22Rv1 (cell line): ENCODE data around the gene KLHL29.

Source experiments
- H3K27ac ChIP-seq: fragments of 450-650 bp; 2 replicates; pipeline ENCODE4 v1.5.1; 2017
- ZFX ChIP-seq: fragments of 450-650 bp; IDR thresholded peaks from 2 replicates; pipeline ENCODE4 v1.6.1; 2017; ENCODE audit warnings: antibody characterized with exemption, borderline replicate concordance
- TF ChIP-seq, protein P1 (sequence below): fragments of 450-650 bp; IDR thresholded peaks from 2 replicates; pipeline ENCODE4 v1.5.1; 2017; ENCODE audit warnings: mild to moderate bottlenecking

Gene KLHL29

DNA sequence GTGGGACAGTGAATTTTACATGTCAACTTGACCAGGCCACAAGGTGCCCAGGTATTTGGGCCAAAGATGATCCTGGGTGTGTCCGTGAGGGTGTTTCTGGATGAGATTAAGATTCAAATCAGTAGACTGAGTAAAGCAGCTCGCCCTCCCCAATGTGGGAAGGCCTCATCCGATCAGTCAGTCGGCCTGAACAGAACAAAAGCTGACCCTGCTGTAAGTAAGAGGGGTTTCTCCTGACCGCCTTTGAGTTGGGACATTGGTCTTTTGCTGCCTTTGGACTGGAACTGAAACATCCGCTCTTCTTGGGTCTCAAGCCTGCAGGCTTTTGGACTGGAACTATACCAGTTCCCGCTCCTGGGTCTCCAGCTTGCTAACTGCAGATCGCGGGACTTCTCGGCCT, 233.3 kb downstream of the KLHL29 start:
- TF ChIP-seq ZFX, result no peak
- TF ChIP-seq, protein P1, sequence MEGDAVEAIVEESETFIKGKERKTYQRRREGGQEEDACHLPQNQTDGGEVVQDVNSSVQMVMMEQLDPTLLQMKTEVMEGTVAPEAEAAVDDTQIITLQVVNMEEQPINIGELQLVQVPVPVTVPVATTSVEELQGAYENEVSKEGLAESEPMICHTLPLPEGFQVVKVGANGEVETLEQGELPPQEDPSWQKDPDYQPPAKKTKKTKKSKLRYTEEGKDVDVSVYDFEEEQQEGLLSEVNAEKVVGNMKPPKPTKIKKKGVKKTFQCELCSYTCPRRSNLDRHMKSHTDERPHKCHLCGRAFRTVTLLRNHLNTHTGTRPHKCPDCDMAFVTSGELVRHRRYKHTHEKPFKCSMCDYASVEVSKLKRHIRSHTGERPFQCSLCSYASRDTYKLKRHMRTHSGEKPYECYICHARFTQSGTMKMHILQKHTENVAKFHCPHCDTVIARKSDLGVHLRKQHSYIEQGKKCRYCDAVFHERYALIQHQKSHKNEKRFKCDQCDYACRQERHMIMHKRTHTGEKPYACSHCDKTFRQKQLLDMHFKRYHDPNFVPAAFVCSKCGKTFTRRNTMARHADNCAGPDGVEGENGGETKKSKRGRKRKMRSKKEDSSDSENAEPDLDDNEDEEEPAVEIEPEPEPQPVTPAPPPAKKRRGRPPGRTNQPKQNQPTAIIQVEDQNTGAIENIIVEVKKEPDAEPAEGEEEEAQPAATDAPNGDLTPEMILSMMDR, result no peak
- H3K27ac ChIP-seq, result no peak overlapping the region

DNA sequence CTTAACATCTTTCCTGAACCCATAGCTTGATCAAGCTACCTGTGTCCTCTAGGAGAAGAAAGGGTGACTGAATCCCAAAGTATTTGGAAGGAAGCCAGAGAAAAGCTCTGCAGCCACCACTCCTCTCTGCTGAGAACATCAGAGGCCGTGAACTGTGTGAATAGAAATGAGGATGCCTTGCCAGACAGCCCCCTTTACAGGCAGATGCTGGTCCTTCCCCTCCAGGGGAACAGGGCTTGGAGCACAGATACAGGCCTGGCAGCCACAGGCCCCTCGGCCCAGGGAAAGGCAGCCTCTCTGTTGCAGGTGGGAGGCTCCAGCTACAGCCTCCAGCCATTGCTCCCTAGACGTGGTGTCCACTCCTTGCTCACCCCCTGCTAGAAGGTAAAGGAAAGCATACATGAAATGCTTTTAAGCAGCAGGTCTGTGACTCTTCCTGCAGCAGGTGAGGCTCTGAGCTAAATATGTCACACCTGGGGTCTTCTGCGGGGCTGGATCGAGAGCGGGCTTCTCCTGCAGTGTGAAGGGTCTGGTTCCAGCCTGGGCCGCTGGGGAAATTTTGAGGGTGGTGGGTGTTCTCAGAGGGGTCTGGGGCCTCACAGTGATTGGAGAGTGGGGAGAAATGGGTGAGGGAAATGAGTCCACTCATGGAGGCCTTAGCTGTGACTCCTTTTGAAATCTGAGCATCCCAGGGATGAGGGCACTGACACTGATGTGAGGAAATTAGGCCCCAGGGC, 234.0 kb downstream of the KLHL29 start:
- TF ChIP-seq ZFX, result no peak
- TF ChIP-seq, protein P1, result no peak
- H3K27ac ChIP-seq, result no peak overlapping the region

DNA sequence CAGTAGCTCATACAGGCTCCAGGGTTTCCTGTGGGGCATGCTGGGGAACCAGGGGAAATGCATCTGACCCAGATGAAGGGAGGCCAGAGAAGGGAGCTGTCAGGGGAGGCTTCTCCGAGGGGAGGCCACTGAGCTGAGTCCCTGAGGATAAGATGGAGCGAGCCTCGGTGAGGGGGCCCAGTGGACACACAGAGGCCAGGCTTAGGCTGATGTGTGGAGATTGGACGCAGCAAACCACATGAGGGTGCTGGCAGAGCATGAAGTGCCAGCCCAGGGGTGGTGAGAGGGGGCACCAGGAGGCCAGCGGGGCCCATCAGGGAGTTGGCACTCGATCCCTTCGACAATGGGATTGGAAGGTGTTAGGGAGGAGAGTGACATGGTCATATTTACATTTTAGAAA, 235.0 kb downstream of the KLHL29 start:
- no peak overlapping the region for H3K27ac ChIP-seq
- TF ChIP-seq, protein P1, result no peak
- no peak for TF ChIP-seq ZFX

DNA sequence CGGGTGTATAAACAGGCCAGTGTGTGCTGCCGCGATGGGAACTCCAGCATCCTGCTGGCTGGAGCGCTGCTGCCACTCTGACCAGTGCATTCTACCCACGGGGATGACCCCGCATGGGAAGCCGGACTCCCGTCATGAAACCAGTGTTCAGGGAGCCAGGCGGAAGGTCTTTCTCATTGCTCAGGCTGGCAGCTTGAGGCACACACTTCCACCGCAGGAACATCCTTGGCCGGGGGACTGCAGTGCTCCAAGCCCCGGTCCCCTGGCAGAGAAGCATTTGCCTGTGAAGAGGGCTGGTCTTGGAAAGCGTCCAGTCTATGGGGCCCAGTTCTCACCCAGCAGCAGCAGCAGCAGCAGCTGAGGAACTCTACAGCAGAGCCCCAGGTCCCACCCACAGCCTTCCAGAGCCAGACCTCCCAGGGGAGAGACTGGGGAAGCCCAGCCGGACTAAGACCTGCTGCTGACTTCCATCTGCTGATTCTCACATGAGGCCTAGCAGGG, 235.9 kb downstream of the KLHL29 start:
- TF ChIP-seq ZFX, result no peak
- TF ChIP-seq, protein P1, result no peak
- H3K27ac ChIP-seq, result no peak overlapping the region

DNA sequence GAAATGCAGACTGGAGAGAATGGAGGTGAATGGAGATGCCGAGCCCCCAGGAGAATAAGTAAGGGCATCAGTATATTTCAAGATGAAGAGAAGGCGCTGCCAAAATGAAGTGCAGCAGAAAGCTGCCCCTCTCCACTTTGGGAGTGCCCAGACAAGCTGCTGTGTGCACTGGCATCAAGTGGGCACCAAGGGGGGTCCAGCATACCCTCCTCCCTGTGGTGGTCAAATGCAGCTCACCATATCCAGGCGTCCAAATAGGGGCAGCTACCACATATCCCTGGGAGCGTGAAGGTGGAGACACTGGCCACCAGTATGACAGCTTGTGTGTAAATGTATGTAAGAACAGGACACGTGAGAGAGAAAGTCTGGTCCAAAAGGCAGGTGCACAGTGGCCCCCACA, 236.6 kb downstream of the KLHL29 start:
- TF ChIP-seq, protein P1, result no peak
- no peak for TF ChIP-seq ZFX
- no peak overlapping the region for H3K27ac ChIP-seq

DNA sequence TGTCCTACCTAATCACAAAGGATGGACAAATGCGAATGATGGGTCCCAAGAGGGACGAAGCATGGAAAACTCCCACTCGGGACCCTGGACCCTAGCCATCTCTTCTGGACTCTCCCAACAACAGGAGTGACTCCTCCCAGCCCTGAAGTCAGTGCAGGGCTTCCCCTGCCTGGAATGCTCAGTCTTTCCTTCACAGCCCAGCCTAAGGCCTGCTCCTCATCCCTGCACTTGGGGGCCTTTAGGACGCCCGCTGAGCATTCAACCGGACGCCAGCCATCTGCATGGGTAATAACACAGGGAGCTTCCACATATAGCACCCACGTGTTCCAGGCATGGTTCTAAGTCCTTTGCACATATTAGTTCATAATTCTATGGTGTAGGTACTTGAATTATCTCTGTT, 237.5 kb downstream of the KLHL29 start:
- H3K27ac ChIP-seq, result no peak overlapping the region
- no peak for TF ChIP-seq ZFX
- TF ChIP-seq, protein P1, result no peak

DNA sequence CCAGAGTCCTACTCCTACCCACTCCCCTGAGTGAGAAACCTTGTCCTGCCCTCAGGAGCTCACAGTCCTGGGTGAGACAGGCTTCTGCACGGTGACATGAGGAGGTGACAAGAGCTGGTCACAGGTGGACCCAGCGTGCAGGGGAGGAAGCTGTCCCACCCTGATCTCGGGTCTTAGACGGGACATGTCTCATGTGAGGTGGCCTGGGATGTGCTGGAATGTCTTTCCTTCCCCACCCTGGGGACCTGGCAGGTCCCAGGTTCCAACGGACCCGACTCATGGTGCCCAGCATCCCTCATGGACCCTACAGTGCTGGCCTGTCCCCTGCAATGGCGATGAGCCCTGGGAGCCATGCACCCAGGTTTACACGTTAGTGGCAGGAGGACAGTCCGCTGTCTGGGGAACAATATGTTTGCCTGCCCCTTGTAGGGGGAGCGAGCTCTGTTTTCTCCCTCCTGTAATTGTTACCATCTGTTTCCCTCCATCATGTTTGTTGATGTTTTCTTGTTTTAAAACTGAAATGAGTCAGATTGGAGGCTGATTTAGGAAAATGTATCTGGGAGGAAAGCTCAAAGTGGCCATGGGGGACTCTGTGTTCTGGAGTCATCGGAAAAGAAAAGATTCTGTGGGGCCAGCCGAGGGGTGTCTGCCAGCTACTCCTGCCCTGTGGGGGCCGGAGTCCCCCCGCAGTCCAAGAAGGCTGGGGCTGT, 238.1 kb downstream of the KLHL29 start:
- H3K27ac ChIP-seq, result no peak overlapping the region
- no peak for TF ChIP-seq ZFX
- TF ChIP-seq, protein P1, result no peak
